GM20000 (cell line): ENCODE measurements around the gene POU2F3.

Experiments
- DNase-seq: peaks from one replicate; pipeline ENCODE4 v3.0.0; 2012; ENCODE audit warnings: low spot score
- TF ChIP-seq, protein P1 (sequence below): IDR thresholded peaks from 2 replicates; pipeline ENCODE4 v1.5.1; 2012; ENCODE audit warnings: mild to moderate bottlenecking, control low read depth; ENCODE audit errors: extremely low read depth, missing control alignments

The POU2F3 gene

DNA sequence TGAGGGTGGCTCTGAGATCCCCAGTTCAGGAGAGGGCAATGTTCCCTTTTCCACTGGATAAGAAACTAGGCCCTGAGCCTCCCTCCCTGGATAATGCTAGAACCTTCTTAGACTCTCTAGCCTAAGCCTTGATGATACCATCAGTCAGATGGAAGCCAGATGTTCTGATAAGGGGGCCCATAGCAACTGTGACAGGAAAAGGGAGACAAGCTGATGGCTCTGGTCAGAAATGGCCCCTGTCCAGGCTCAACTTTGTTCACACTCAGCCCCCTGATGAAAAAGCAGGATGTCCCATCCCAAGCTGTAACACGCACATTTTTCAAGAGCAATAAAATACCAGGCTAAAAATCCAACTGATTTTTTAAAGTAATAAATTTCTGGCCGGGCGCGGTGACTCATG is 36.3 kb upstream of the POU2F3 start:
- TF ChIP-seq, protein P1, sequence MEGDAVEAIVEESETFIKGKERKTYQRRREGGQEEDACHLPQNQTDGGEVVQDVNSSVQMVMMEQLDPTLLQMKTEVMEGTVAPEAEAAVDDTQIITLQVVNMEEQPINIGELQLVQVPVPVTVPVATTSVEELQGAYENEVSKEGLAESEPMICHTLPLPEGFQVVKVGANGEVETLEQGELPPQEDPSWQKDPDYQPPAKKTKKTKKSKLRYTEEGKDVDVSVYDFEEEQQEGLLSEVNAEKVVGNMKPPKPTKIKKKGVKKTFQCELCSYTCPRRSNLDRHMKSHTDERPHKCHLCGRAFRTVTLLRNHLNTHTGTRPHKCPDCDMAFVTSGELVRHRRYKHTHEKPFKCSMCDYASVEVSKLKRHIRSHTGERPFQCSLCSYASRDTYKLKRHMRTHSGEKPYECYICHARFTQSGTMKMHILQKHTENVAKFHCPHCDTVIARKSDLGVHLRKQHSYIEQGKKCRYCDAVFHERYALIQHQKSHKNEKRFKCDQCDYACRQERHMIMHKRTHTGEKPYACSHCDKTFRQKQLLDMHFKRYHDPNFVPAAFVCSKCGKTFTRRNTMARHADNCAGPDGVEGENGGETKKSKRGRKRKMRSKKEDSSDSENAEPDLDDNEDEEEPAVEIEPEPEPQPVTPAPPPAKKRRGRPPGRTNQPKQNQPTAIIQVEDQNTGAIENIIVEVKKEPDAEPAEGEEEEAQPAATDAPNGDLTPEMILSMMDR = no peak
- DNase-seq = no peak

- DNase-seq = no peak
- TF ChIP-seq, protein P1 = no peak
These were observed 34.3 kb upstream of the POU2F3 start for GRCh38 chr11:120205596-120206161.

DNA sequence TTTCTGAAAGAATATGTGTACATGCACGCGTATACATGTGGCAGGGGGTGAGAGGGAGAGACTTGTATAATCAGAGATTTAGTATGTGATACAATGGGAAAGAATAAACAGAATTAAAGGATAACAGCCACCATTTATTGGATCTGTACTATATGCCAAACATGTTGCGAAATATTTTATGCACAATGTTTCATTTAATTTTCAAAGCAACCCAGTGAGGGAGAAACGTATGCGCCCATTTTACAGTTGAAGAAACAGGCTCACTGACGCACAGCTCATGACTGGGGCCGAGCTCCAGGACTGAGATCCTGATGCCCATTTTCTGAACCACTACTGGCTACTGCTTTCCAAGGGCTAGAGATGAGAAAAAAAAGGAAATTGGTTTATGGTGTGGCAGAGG is 32.4 kb upstream of the POU2F3 start:
- TF ChIP-seq, protein P1 = no peak
- DNase-seq = no peak

DNA sequence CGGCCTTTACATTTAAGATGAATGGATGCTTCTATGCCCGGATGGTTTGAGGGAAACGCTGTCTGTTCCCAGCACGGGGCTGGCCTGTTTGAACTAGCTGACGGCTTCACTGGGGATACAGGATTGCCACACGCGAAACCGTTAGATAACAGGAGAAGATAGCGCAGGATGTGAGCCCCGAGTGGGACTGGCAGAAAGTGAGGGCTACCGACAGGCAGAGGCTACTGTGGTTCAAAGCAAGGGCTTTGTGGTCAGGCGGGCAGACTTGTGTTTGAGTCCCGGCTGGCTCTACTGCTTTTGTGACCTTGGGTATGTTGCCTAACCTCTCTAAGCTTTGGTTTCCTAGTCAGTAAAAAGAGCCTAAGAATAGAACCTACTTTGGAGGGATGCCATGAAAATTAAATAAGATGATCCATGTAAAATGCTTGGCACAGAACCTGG is 31.9 kb upstream of the POU2F3 start:
- TF ChIP-seq, protein P1 = no peak

GRCh38 chr11:120208777-120209176 is 31.2 kb upstream of the POU2F3 start:
- TF ChIP-seq, protein P1 = no peak
- DNase-seq = no peak

More for the DNA sequence above, 31.9 kb upstream of the POU2F3 start:
- no peak for DNase-seq

- no peak for DNase-seq
- TF ChIP-seq, protein P1 = no peak
These were observed 30.0 kb upstream of the POU2F3 start for GRCh38 chr11:120209746-120210625.
